DMS114 treated with DMSO at 0.1 percent for 48 hours (cell line): ENCODE measurements around the gene DIP2C.
"Not testable (repeated sequence)": the region's sequence is repeated elsewhere in the genome, so short reads cannot be mapped to it uniquely, and the experiment has no call there.

Experiments used
- DNase-seq: peaks from one replicate; lab custom pipeline; 2025; ENCODE audit not compliant: unreplicated experiment; lab: John Stamatoyannopoulos, UW

Gene DIP2C

GRCh38 chr10:584497-585290 lies 104.8 kb downstream of the DIP2C start:
- DNase-seq, result not testable (repeated sequence)

DNA sequence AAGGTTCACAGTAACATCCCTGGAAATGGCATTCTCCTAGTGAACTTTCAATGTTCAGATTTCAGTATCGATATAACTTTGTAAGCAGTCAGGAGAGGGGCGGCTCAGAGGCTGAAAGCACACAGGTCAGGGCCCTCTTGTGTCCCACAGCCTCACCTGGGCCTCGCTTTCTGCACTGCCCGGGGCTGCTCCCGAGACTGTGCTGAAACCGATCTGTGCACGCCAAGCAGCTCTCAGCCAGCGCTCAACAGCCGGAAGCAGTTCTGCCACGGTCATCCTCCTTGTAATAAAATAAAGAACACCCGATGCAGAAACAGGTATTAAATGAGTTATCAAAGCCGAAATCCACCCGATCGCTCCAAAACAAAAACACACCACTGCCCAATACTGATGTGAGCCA lies 106.0 kb downstream of the DIP2C start:
- no peak for DNase-seq

DNA sequence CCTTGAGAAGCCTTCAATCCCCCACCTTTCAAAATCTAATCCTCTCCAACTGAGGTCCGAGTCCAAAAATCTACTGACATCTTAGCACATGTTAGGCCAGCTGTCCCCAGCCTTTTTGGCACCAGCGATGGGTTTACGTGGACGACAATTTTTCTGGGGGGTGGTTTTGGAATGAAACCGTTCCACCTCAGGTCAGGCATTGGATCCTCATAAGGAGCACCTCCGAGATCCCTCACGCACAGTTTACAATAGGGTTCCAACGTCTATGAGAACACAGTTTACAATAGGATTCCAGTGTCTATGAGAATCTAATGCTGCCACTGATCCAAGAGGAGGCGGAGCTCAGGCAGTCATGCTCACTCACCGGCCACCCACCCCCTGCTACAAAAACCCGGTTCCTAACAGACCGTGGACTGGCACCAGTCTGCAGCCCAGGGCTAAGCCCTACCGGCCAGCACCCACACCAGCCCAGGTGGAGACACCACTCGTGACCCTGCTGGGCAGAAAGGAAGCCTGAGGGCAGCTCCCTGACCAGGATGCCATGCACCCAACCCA lies 107.6 kb downstream of the DIP2C start:
- DNase-seq, result no peak

- DNase-seq, result no peak
Observed at GRCh38 chr10:580778-581177, 108.7 kb downstream of the DIP2C start.

DNA sequence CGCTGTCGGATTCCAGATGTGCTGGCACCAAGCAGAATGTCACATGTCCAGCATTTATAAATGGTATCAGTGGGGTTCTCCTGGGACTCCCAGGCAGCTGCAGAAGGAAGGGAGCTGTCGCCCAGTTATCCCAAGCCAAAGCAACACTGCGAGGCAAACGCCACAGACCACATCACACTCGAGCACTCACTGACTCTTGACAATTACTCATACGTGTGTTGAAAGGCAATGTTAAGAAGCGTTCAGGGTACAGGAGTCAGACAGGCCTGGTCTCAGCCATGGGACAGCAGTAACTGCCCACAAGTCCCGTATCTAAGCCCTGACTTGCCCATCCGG lies 113.4 kb downstream of the DIP2C start:
- DNase-seq, result no peak

DNA sequence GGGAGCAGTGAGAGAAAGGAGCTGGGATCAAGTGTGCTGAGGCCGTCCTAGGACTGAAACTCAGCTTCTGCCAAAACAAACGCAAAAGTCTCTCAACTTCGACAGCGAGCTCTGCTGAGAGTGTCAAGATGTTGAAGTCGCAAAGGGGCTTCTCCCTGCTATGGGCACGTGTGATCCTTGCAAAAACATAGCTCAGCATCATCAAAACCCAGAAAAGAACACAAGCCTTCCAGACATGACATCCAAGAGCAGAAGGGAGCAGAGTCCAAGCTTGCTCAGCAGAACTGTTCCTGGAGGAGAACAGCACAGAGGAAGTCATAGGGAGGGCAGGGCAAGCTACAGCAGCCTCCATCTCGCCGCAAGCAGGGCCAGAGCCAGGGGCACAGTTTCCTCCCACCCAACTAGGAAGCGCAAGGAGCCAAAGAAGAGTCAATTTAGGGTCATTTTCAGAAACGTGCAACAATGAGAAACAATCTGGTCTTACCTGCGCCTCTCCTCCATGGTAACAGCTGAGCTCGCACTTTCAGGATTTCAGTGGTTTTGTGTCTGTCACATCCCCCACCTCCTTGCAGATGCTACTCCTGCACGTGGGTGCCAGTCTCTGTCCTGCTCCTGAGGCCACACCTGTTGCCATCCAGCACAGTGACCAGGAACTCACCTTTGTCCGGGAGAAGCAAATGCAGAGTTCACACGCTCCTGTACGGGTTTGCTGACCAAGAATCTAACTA lies 113.9 kb downstream of the DIP2C start:
- no peak for DNase-seq

DNA sequence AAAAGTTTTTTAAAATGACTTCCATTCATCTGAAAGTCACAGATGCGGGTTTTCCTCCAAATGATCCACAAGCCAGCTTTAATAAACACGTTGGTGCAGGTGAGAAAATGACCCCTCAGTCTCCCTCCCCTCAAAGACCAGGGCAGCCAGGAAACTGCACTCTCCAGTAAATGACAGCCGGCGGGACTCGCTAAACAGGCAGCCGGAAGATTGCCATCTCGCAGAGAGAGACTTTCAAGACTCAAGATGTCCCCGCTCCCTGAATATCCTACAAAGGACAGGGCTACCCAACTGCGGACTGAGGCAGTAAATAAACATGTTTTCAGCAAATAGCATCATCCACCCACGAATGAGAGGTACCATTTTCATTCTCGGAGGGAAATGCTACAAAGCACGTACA lies 116.8 kb downstream of the DIP2C start:
- no peak for DNase-seq

- DNase-seq, result no peak
Observed at GRCh38 chr10:571688-572451, 117.6 kb downstream of the DIP2C start.

DNA sequence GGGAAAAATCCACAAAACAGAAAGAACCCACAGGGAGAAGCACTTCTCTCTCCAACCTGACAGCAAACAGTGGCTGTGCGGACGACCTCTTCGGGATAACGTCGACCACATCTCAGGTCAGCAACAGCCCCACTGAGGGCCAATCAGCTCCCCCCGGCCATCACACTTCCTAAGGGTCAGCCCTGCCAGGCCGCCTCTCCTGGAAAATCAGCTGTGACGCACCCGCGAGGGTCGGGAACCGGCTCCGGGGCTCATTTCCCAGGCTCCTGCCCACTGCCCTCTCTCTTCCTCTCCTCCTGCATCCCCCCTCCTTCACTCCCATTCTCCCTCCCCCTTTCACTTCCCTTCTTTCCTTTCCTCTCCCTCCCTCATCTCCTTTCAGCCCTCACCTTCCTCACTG lies 118.3 kb downstream of the DIP2C start:
- no peak for DNase-seq

DNA sequence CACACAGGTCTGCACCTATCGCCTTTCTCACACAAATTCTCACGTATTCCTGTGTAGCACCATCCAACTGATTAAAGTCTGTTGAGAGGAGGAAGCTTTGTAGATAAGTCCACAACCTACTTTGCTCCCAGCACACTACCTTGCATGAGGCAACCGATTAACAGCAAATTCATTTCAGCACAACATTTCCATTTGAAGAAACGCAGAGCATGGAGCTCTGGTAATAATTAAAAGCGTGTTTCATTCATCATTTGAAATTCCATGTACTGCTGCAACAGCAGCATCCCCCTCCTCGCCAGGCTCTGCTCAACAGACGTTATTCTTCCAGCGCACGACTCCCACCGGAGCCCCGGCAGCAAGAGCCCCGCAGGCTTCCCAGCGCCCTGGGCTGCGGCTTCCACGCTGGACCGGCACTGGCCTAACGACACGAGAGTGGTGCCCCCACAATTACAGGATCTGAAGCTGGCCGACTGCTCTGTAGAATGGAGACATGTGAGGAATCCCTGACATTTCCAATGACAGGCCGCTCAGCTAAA lies 118.8 kb downstream of the DIP2C start:
- no peak for DNase-seq

DNA sequence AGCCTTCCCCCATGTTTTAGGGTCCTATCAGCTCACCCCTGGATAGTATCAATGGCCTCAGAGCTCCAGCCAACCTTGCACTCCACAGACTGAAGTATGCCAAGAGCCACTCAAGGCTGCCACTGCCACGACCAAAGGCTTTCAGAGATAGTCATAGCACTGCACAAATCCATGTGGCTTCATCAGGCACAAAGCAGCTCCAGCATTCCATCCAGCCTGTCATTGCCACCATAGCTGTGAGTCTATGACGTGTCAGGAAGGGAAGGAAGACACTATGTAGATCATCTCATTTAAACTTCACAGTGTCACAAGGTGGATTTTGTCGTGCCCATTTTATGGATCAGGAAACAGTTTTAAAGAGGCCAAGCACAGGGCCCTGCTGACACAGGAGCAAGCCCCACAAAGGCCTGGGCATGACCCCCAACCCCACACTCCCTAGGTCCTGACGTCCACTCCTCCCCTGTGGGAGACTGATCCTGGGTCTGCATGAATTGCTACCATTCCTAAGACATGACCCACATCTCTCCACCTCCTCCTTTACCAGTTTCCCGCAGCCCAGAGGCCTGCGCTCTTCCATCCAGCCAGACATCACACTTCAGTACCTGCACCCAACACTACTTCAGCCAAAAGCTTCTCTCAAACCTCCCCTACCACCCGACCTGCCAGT lies 119.4 kb downstream of the DIP2C start:
- DNase-seq, result no peak

GRCh38 chr10:568848-569247 lies 120.6 kb downstream of the DIP2C start:
- DNase-seq, result no peak

GRCh38 chr10:567869-568268 lies 121.6 kb downstream of the DIP2C start:
- no peak for DNase-seq

GRCh38 chr10:566241-566885 lies 123.1 kb downstream of the DIP2C start:
- DNase-seq, result no peak

GRCh38 chr10:565676-566075 lies 123.8 kb downstream of the DIP2C start:
- DNase-seq, result no peak

- DNase-seq, result no peak
Observed at GRCh38 chr10:565146-565545, 124.3 kb downstream of the DIP2C start.

DNA sequence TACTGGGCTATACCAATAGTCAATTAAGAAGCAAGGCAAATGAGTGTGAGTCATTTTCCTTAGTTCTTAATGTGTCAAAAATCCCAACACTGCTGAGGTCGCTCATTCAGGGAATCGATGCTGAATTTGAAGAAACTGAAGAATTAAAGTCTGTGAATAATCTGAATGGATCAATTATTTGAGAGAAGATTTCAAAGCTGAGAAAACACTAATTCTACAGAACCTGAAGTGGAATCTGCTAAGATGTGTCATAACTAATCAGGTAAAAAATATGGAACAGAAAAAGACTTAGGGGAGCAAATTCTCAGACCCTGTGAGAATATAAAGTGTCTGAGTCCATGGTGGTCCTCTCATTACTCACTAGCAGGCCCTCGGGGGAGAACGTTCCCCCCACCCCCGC lies 125.6 kb downstream of the DIP2C start:
- no peak for DNase-seq

- DNase-seq, result no peak
Observed at GRCh38 chr10:562142-562541, 127.3 kb downstream of the DIP2C start.

DNA sequence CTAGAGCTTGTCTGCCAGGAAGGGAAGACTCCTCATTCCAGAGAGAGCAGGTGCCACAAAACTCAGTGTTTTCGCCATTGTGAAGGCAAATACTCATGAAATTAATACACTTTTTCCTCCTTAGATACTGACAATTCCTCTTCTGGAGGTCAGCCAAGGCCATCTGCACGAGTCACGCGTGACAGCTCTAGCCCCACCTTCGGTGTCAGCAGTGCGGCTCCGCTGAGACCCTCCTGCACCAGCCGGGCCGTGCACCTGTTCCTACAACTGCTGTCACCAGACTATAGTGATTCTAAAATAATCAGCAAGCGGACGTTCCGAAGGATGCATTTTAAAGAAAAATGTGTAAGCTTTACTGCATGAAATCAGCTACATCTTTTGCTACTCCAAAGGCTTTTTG lies 127.7 kb downstream of the DIP2C start:
- no peak for DNase-seq

DNA sequence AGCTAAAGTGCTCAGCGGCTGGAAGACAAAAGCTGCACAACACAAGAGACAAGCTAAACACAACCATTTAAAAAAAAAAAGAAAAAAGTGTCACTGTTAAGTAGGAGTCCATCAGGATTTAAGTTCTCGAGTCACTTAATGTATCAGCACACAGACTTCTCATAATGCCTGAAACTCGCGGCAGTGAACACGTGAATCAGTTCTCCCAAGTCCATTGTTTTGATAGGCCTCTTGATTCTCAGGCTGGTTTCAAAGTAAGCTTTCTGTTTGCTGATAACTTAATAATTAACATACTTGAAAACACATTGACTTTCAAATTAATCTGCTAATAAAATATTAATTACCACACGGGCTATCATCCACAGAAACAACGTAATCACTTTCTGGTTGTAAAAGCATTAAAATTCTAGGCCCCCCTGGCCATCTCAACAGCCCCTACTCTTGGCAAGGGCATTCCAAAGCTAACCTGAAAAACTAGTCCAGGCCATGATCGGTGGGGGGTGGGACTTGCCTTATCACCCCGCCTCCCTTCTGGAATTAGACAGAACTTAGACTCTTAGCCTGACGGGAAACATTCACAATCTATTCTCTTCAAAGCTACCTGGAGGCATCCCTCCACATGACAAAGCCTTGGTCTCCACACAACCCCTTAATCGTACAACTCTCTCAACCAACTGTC lies 129.0 kb downstream of the DIP2C start:
- DNase-seq, result no peak
